HCT116 (cell line): ENCODE results near the gene ZBTB42.

ENCODE experiments used
- ATF3 ChIP-seq: IDR thresholded peaks from 2 replicates; pipeline ENCODE4 v1.6.1; 2012
- CEBPB ChIP-seq: IDR thresholded peaks from 2 replicates; pipeline ENCODE4 v1.6.1; 2012; ENCODE audit warnings: low read depth
- CTCF ChIP-seq, 3 experiments: fragments of 200-600 bp in 1 of 3; sonication (generic) in 1 of 3; IDR thresholded peaks in 2 of 3; conservative IDR thresholded peaks in 1 of 3; 2 replicates each; pipeline ENCODE4 v1.5.1; 2012 to 2017; ENCODE audit warnings: low read depth in 2 of 3, low read length in 2 of 3, antibody characterized with exemption in 1 of 3, borderline replicate concordance in 1 of 3, control low read depth in 1 of 3, mild to moderate bottlenecking in 1 of 3, mixed read lengths in 1 of 3, mixed run types in 1 of 3, moderate library complexity in 1 of 3; ENCODE audit not compliant: insufficient read depth in 1 of 3
- EZH2 ChIP-seq: fragments of 200-600 bp; sonication (generic); IDR thresholded peaks from 2 replicates; pipeline ENCODE4 v1.6.1; 2017; ENCODE audit warnings: antibody characterized with exemption, mixed run types
- EZH2phosphoT487 ChIP-seq: fragments of 200-600 bp; IDR thresholded peaks from 2 replicates; pipeline ENCODE4 v1.6.1; 2018; ENCODE audit warnings: antibody characterized with exemption, borderline replicate concordance
- POLR2A ChIP-seq: IDR thresholded peaks from 2 replicates; pipeline ENCODE4 v1.7.0; 2011; ENCODE audit warnings: borderline replicate concordance; ENCODE audit not compliant: insufficient read depth, insufficient read length; ENCODE audit errors: extremely low read depth
- POLR2AphosphoS5 ChIP-seq: IDR thresholded peaks from 2 replicates; pipeline ENCODE4 v1.6.1; 2011; ENCODE audit warnings: mild to moderate bottlenecking, low read depth, low read length, moderate library complexity
- RAD21 ChIP-seq: IDR thresholded peaks from 2 replicates; pipeline ENCODE4 v1.6.1; 2012; ENCODE audit warnings: low read depth, mild to moderate bottlenecking
- REST ChIP-seq: IDR thresholded peaks from 2 replicates; pipeline ENCODE4 v1.6.1; 2012; ENCODE audit warnings: low read depth
- SIN3A ChIP-seq: IDR thresholded peaks from 2 replicates; pipeline ENCODE4 v1.6.1; 2012; ENCODE audit warnings: low read depth
- SP1 ChIP-seq: IDR thresholded peaks from 2 replicates; pipeline ENCODE4 v1.6.1; 2012; ENCODE audit warnings: low read depth
- YY1 ChIP-seq: IDR thresholded peaks from 2 replicates; pipeline ENCODE4 v1.6.1; 2011; ENCODE audit warnings: low read length, low read depth, moderate library complexity, mild to moderate bottlenecking; ENCODE audit not compliant: insufficient replicate concordance; ENCODE audit errors: extremely low read depth
- ZFX ChIP-seq: fragments of 450-650 bp; IDR thresholded peaks from 2 replicates; pipeline ENCODE4 v1.6.1; 2017
- TF ChIP-seq, protein P1 (sequence below): IDR thresholded peaks from 2 replicates; pipeline ENCODE4 v1.6.1; 2012

DNA sequence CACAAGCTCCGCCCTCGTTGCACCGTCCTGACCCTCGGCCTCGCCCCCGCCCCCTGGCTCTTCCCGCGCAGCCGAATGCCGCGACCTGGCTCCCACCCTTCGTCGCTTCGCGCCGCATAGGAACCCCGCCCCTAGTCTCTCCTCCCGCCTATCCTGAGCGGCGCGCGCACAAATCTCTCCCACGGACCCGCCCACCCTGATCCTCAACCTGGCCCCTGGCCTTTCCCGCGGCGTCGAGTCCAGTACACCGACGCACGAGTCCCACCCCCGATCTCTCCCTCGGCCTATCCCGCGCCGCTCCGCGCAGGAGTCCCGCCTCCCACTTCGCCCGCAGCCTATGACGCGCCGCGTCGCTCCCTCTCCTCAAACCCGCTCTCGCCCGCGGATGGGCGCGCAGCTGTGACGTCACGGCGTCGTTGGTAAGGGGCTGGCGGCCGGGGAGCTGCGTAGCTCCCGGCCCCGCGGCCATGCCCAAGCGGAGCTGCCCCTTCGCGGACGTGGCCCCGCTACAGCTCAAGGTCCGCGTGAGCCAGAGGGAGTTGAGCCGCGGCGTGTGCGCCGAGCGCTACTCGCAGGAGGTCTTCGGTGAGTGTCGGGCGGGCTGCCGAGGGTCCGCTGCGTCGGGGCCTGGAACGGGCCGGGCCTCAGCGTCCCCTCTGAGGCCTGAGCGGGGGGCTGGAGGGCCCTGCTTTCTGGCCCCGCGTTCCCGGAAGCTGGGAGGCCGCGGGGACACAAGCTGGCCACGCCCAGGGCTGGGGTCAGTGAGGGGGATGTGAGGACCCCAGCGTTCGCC lies 48.0 kb upstream of the ZBTB42 start, which contains the start of gene SIVA1:
- TF ChIP-seq CTCF (IDR thresholded peaks at IDR 0.05 in 2 of 3, conservative IDR thresholded peaks at IDR 0.05 in 1 of 3; ENCODE audit: borderline replicate concordance in 1 of 3, insufficient read depth in 1 of 3, low read depth in 2 of 3, low read length in 2 of 3) = no peak
- TF ChIP-seq CEBPB = no peak
- no peak for TF ChIP-seq RAD21
- peak; percentile 65 for TF ChIP-seq POLR2A
- TF ChIP-seq REST = no peak
- peak; percentile 74 for TF ChIP-seq POLR2AphosphoS5
- no peak for TF ChIP-seq EZH2
- TF ChIP-seq YY1 = peak; percentile 73
- TF ChIP-seq EZH2phosphoT487 = no peak
- TF ChIP-seq, protein P1, sequence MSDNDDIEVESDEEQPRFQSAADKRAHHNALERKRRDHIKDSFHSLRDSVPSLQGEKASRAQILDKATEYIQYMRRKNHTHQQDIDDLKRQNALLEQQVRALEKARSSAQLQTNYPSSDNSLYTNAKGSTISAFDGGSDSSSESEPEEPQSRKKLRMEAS = no peak
- no peak for TF ChIP-seq ATF3
- no peak for TF ChIP-seq SP1
- TF ChIP-seq SIN3A = no peak
- peak; percentile 93; the same call in 1 of the 2 replicates for TF ChIP-seq ZFX
